Fibroblast of lung (primary cell): ENCODE data around the gene RAET1E.

Experiments
- CTCF ChIP-seq, 2 donors: IDR thresholded peaks in 1 of 2; conservative IDR thresholded peaks in 1 of 2; 1 replicate in 1 of 2; 2 replicates in 1 of 2; pipeline ENCODE4 v1.5.1; 2011 to 2012; ENCODE audit warnings: low read length in 2 of 2, control low read depth in 1 of 2, inconsistent platforms in 1 of 2, low read depth in 1 of 2, mild to moderate bottlenecking in 1 of 2
- EZH2 ChIP-seq: IDR thresholded peaks from 2 replicates; pipeline ENCODE4 v1.5.1; 2012; ENCODE audit warnings: low read length, control low read depth, mild to moderate bottlenecking; ENCODE audit errors: missing control alignments

GRCh38 chr6:149884215-149884614, 13.7 kb downstream of the RAET1E start:
- TF ChIP-seq CTCF (conservative IDR thresholded peaks at IDR 0.05 in 1 of 2, IDR thresholded peaks at IDR 0.05 in 1 of 2; ENCODE audit: low read depth in 1 of 2, low read length in 2 of 2) (no peak), EZH2 (no peak)
